HEK293T (cell line): ENCODE measurements around the gene CD59.
"Not testable (repeated sequence)": the region's sequence is repeated elsewhere in the genome, so short reads cannot be mapped to it uniquely, and the experiment has no call there.

Experiments
- CTCF ChIA-PET: fragments of 350-600 bp; formaldehyde crosslinking; extraction: SDS; loops from one replicate; lab custom pipeline; 2021; ENCODE audit warnings: antibody characterized with exemption, inconsistent platforms; lab: Yijun Ruan, JAX
- POLR2A ChIA-PET: fragments of 350-600 bp; formaldehyde crosslinking; extraction: SDS; loops from one replicate; lab custom pipeline; 2020; ENCODE audit warnings: antibody characterized with exemption, inconsistent platforms; lab: Yijun Ruan, JAX
- DNase-seq: peaks from one replicate; pipeline ENCODE4 v3.0.0; 2012; ENCODE audit warnings: mixed read lengths; ENCODE audit errors: extremely low spot score
- ARNT ChIP-seq: fragments of 450-650 bp; IDR thresholded peaks from 2 replicates; pipeline ENCODE4 v1.6.1; 2017; ENCODE audit warnings: mild to moderate bottlenecking
- BHLHE40 ChIP-seq: fragments of 450-650 bp; IDR thresholded peaks from 2 replicates; pipeline ENCODE4 v1.6.1; 2016; ENCODE audit warnings: mild to moderate bottlenecking, moderate library complexity, borderline replicate concordance
- CTBP1 ChIP-seq: fragments of 450-650 bp; IDR thresholded peaks from 2 replicates; pipeline ENCODE4 v1.6.1; 2016; ENCODE audit warnings: borderline replicate concordance
- ELF4 ChIP-seq: fragments of 450-650 bp; IDR thresholded peaks from 2 replicates; pipeline ENCODE4 v1.6.1; 2017; ENCODE audit warnings: antibody characterized with exemption
- FOXA1 ChIP-seq: fragments of 450-650 bp; IDR thresholded peaks from 2 replicates; pipeline ENCODE4 v1.6.1; 2016; ENCODE audit warnings: mild to moderate bottlenecking
- FOXK2 ChIP-seq: fragments of 450-650 bp; IDR thresholded peaks from 2 replicates; pipeline ENCODE4 v1.6.1; 2016; ENCODE audit warnings: mild to moderate bottlenecking
- FOXM1 ChIP-seq: fragments of 450-650 bp; IDR thresholded peaks from 2 replicates; pipeline ENCODE4 v1.6.1; 2017; ENCODE audit warnings: mild to moderate bottlenecking, borderline replicate concordance
- HDGF ChIP-seq: fragments of 450-650 bp; IDR thresholded peaks from 2 replicates; pipeline ENCODE4 v1.6.1; 2017; ENCODE audit warnings: antibody characterized with exemption, borderline replicate concordance
- L3MBTL2 ChIP-seq: fragments of 450-650 bp; conservative IDR thresholded peaks from 2 replicates; pipeline ENCODE4 v1.6.1; 2016; ENCODE audit warnings: mild to moderate bottlenecking
- LEF1 ChIP-seq: fragments of 450-650 bp; IDR thresholded peaks from 2 replicates; pipeline ENCODE4 v1.6.1; 2017; ENCODE audit warnings: mild to moderate bottlenecking, borderline replicate concordance
- NFRKB ChIP-seq: fragments of 450-650 bp; IDR thresholded peaks from 2 replicates; pipeline ENCODE4 v1.6.1; 2016; ENCODE audit warnings: mild to moderate bottlenecking, moderate library complexity
- SP1 ChIP-seq: fragments of 450-650 bp; IDR thresholded peaks from 2 replicates; pipeline ENCODE4 v1.6.1; 2017
- SUZ12 ChIP-seq: fragments of 450-650 bp; IDR thresholded peaks from 2 replicates; pipeline ENCODE4 v1.6.1; 2016; ENCODE audit warnings: mild to moderate bottlenecking
- TARDBP ChIP-seq: fragments of 450-650 bp; IDR thresholded peaks from 2 replicates; pipeline ENCODE4 v1.6.1; 2016
- ZNF384 ChIP-seq: fragments of 450-650 bp; IDR thresholded peaks from 2 replicates; pipeline ENCODE4 v1.6.1; 2016
- TF ChIP-seq, protein P1 (sequence below): fragments of 450-650 bp; IDR thresholded peaks from 2 replicates; pipeline ENCODE4 v1.6.1; 2016

The CD59 gene

GRCh38 chr11:33665350-33666106 is 70.7 kb downstream of the CD59 start:
- ChIA-PET POLR2A (no interaction called here), CTCF (no interaction called here)
- no peak for DNase-seq
- TF ChIP-seq L3MBTL2 (no peak), LEF1 (no peak), ARNT (no peak), SUZ12 (no peak), FOXK2 (no peak), FOXM1 (no peak), SP1 (no peak), ZNF384 (no peak), TARDBP (no peak), FOXA1 (no peak), ELF4 (no peak), NFRKB (no peak)
- TF ChIP-seq, protein P1, sequence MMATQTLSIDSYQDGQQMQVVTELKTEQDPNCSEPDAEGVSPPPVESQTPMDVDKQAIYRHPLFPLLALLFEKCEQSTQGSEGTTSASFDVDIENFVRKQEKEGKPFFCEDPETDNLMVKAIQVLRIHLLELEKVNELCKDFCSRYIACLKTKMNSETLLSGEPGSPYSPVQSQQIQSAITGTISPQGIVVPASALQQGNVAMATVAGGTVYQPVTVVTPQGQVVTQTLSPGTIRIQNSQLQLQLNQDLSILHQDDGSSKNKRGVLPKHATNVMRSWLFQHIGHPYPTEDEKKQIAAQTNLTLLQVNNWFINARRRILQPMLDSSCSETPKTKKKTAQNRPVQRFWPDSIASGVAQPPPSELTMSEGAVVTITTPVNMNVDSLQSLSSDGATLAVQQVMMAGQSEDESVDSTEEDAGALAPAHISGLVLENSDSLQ = no peak

DNA sequence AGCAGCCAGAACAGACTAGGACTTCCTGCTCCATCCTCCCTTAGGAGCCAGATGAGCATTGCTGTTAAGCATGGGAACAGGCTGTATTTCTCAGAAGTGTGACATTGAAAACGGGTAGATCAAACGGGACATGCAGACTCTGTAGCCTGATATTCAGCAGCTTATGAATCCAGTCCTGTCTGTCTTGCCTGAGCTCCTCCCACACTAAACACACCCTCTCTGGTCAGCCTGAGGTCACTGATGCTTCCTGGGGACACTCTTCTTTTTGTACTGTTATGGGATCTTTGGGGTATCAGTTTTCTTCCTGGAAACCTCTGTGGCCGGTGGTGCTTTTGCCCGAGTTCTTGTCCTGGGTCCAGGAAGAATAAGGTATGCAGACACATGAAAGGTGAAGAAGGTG is 71.4 kb downstream of the CD59 start:
- no peak for DNase-seq
- TF ChIP-seq L3MBTL2 (no peak), ELF4 (no peak), NFRKB (no peak), ARNT (no peak), SUZ12 (no peak), TARDBP (no peak), BHLHE40 (no peak), SP1 (no peak), CTBP1 (no peak), HDGF (no peak), FOXM1 (no peak), LEF1 (no peak)
- TF ChIP-seq, protein P1 = no peak
- POLR2A ChIA-PET = no interaction called here
- CTCF ChIA-PET = no interaction called here

DNA sequence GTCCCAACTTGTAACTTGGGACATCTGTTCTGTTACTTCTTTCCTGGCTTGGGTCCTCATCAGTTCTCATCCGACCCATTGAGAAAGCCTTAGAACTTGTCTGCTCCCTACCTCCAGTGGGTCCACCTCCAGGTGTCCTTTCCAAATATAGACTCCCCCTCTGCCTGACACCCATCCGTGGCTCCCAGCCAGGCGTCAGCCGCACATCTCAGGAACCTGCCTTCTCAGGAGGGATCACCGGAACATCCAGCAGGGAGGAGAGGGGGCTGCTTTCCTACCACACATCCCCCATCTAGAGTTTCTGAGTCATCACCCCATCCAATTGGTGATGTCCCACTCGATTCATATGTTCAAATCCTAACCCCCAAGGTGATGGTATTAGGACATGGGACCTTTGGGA is 72.1 kb downstream of the CD59 start:
- no peak for TF ChIP-seq ARNT
- TF ChIP-seq SP1 = no peak
- no peak for TF ChIP-seq ELF4
- no peak for TF ChIP-seq HDGF
- ChIA-PET CTCF (no interaction called here), POLR2A (no interaction called here)
- DNase-seq = no peak

GRCh38 chr11:33663121-33663520 is 73.1 kb downstream of the CD59 start:
- TF ChIP-seq CTBP1 (no peak), SUZ12 (no peak), LEF1 (no peak), ARNT (no peak), HDGF (no peak), SP1 (no peak), FOXA1 (no peak), ZNF384 (no peak), ELF4 (no peak), BHLHE40 (no peak), NFRKB (no peak)
- TF ChIP-seq, protein P1 = no peak
- CTCF ChIA-PET = no interaction called here
- no peak for DNase-seq
- POLR2A ChIA-PET = no interaction called here

DNA sequence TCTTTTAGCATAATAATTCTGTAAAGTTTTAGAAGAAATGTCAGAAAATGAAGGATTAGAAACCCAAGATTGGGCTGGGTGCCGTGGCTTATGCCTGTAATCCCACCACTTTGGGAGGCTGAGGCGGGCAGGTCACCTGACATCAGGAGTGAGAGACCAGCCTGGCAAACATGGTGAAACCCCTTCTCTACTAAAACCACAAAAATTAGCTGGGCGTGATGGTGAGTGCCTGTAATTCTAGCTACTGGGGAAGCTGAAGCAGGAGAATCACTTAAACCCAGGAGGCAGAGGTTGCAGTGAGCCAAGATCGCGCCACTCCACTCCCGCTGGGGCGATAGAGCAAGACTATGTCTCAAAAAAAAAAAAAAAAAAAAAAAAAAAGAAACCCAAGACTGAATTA is 74.7 kb downstream of the CD59 start:
- CTCF ChIA-PET, POLR2A ChIA-PET, DNase-seq: not testable (repeated sequence)

DNA sequence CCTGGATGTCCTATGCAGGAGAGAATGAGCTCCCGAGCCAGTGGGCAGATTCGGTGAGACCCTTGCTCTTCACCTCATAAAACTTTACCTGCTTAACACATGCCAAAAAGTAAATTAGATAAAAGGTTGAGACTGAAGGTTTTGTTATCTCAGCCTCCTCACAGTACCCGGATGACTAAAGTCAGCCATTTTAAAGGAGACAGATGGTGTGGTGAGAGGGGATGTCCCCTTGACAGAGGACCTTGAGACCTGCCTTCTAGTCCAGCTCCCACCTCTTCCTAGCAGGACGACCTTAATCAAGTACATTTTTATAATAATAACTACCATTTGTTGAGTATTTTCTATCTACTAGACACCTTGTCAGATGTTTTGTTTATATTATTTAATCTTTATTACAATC is 75.3 kb downstream of the CD59 start:
- no peak for DNase-seq
- TF ChIP-seq L3MBTL2 (no peak), FOXK2 (no peak), ZNF384 (no peak), FOXA1 (no peak), SUZ12 (no peak)
- ChIA-PET CTCF (no interaction called here), POLR2A (no interaction called here)
